ENCODE results near the gene MCL1.
"Not testable (repeated sequence)": the region's sequence is repeated elsewhere in the genome, so short reads cannot be mapped to it uniquely, and the experiment has no call there.

DNA sequence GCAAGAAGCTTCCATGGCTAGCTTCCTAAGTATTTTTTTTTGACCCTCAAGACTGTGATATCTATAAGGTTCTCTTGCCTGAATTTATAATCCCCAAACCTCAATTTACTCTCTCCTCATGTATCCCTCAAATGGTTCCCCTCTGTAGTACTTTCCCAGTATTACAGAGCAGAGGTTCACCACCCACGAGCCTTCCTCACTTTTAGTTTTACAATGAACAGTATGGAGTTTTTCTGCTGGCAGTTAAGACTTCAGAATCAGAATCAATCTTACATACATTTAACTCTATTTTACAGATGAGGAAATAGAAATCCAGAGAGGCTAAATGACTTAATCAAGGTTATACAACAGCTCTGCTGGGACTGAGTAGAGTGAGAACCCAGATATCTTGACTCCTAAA lies 45.1 kb upstream of the MCL1 start:
- TF ChIP-seq POLR2AphosphoS5, POLR2A (IDR thresholded peaks at IDR 0.05): not testable (repeated sequence)
- TF ChIP-seq, protein P1, sequence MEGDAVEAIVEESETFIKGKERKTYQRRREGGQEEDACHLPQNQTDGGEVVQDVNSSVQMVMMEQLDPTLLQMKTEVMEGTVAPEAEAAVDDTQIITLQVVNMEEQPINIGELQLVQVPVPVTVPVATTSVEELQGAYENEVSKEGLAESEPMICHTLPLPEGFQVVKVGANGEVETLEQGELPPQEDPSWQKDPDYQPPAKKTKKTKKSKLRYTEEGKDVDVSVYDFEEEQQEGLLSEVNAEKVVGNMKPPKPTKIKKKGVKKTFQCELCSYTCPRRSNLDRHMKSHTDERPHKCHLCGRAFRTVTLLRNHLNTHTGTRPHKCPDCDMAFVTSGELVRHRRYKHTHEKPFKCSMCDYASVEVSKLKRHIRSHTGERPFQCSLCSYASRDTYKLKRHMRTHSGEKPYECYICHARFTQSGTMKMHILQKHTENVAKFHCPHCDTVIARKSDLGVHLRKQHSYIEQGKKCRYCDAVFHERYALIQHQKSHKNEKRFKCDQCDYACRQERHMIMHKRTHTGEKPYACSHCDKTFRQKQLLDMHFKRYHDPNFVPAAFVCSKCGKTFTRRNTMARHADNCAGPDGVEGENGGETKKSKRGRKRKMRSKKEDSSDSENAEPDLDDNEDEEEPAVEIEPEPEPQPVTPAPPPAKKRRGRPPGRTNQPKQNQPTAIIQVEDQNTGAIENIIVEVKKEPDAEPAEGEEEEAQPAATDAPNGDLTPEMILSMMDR (IDR thresholded peaks at IDR 0.05) = not testable (repeated sequence)

Data from gastroesophageal sphincter (tissue), 3 donors.